GM19239 (cell line): ENCODE data around the gene IGF2R.
"Not testable (repeated sequence)": the region's sequence is repeated elsewhere in the genome, so short reads cannot be mapped to it uniquely, and the experiment has no call there.

Experiments
- DNase-seq: peaks from one replicate; pipeline ENCODE4 v3.0.0; 2011; ENCODE audit warnings: low spot score; ENCODE audit not compliant: insufficient read length
- FAIRE-seq: peaks from 2 replicates; lab custom pipeline; 2011; peaks lifted over from hg19 to GRCh38; lab: Jason Lieb, UNC

The IGF2R gene

GRCh38 chr6:160131636-160132296, 162.9 kb downstream of the IGF2R start:
- FAIRE-seq: no peak
- no peak for DNase-seq

- DNase-seq: no peak
Observed at GRCh38 chr6:160132297-160132637, 163.4 kb downstream of the IGF2R start.

GRCh38 chr6:160132776-160133338, 164.0 kb downstream of the IGF2R start:
- FAIRE-seq (no peak), DNase-seq (no peak)

More at GRCh38 chr6:160132297-160132637, 163.4 kb downstream of the IGF2R start:
- no peak for FAIRE-seq

- FAIRE-seq (no peak), DNase-seq (no peak)
Observed at GRCh38 chr6:160133441-160134336, 164.8 kb downstream of the IGF2R start.

GRCh38 chr6:160134337-160134751, 165.5 kb downstream of the IGF2R start:
- not testable (repeated sequence) for DNase-seq, FAIRE-seq

GRCh38 chr6:160134779-160135547, 166.1 kb downstream of the IGF2R start:
- DNase-seq (no peak), FAIRE-seq (no peak)

GRCh38 chr6:160135907-160136655, 167.2 kb downstream of the IGF2R start:
- FAIRE-seq: no peak

GRCh38 chr6:160137130-160137988, 168.5 kb downstream of the IGF2R start:
- FAIRE-seq (no peak), DNase-seq (no peak)

More at GRCh38 chr6:160135907-160136655, 167.2 kb downstream of the IGF2R start:
- no peak for DNase-seq

- peak; percentile 41 for DNase-seq
- FAIRE-seq: peak; percentile 92
Observed at GRCh38 chr6:160137989-160138835, 169.3 kb downstream of the IGF2R start.

GRCh38 chr6:160138839-160139419, 170.0 kb downstream of the IGF2R start:
- FAIRE-seq (no peak), DNase-seq (no peak)

- no peak for FAIRE-seq
- DNase-seq: no peak
Observed at GRCh38 chr6:160139420-160139851, 170.6 kb downstream of the IGF2R start.

- FAIRE-seq, DNase-seq: not testable (repeated sequence)
Observed at GRCh38 chr6:160140493-160140892, 171.6 kb downstream of the IGF2R start.

GRCh38 chr6:160141001-160141726, 172.3 kb downstream of the IGF2R start:
- no peak for FAIRE-seq

GRCh38 chr6:160142115-160142715, 173.3 kb downstream of the IGF2R start:
- FAIRE-seq: no peak
- no peak for DNase-seq

More at GRCh38 chr6:160141001-160141726, 172.3 kb downstream of the IGF2R start:
- DNase-seq: no peak

GRCh38 chr6:160146454-160147145, 177.7 kb downstream of the IGF2R start:
- FAIRE-seq: no peak
- DNase-seq: no peak

- FAIRE-seq: no peak
- DNase-seq: no peak
Observed at GRCh38 chr6:160147146-160147536, 178.3 kb downstream of the IGF2R start.
